ENCODE measurements around the gene LRMDA.
A peak's percentile ranks its signal among the peaks of the same experiment; 100 is the strongest.

The LRMDA gene

GRCh38 chr10:75431180-75432111 lies at the start of gene LRMDA:
LRMDA (plus strand) TSS chr10:75431624.
- no peak for DNase-seq

- no peak for DNase-seq
Measured at GRCh38 chr10:75386128-75386527, 45.3 kb upstream of the LRMDA start.

DNA sequence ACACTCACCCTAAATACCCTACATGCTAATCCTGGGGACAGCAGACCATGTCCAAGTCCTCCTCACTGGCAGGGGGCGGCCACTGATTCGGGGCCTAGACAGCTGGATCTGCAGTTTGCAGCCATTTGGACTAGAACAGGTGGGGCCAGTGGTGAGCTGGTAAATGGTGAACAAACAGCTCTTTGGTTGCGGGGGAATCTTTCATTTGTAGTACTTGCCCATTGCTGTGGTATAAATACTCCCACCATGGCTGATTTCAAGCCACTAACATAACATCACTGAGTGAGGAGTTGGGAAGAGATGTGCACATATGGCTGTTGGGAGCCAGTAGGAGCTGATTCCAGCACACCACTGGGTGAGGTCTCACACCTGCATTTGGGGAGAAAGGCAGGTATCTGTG lies 43.3 kb upstream of the LRMDA start:
- no peak for DNase-seq

- no peak for DNase-seq
Measured at GRCh38 chr10:75390178-75390577, 41.2 kb upstream of the LRMDA start.

GRCh38 chr10:75392271-75392670 lies 39.2 kb upstream of the LRMDA start:
- no peak for DNase-seq

GRCh38 chr10:75392744-75393143 lies 38.7 kb upstream of the LRMDA start:
- no peak for DNase-seq

DNA sequence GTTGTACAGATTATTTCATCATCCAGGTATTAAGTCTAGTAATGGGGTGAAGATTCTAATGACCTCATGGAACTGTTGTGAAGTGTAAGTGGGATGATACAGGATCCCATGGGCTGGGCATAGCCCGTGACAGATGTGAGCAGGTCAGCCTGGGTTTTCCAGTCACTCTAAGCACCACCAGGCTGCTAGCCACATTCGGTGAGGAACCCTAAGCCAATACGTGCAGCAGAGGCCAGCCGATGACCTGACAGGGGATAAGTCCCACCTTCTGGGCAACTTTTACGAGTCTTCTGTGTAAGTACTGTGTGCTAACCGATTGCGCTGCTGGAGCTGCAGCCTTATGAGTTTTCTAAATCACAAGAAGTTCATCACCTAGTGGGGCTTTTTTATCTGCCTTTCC lies 37.2 kb upstream of the LRMDA start:
- no peak for DNase-seq

- DNase-seq: no peak
Measured at GRCh38 chr10:75395066-75395931, 36.1 kb upstream of the LRMDA start.

GRCh38 chr10:75395932-75396630 lies 35.3 kb upstream of the LRMDA start:
- DNase-seq: no peak

DNA sequence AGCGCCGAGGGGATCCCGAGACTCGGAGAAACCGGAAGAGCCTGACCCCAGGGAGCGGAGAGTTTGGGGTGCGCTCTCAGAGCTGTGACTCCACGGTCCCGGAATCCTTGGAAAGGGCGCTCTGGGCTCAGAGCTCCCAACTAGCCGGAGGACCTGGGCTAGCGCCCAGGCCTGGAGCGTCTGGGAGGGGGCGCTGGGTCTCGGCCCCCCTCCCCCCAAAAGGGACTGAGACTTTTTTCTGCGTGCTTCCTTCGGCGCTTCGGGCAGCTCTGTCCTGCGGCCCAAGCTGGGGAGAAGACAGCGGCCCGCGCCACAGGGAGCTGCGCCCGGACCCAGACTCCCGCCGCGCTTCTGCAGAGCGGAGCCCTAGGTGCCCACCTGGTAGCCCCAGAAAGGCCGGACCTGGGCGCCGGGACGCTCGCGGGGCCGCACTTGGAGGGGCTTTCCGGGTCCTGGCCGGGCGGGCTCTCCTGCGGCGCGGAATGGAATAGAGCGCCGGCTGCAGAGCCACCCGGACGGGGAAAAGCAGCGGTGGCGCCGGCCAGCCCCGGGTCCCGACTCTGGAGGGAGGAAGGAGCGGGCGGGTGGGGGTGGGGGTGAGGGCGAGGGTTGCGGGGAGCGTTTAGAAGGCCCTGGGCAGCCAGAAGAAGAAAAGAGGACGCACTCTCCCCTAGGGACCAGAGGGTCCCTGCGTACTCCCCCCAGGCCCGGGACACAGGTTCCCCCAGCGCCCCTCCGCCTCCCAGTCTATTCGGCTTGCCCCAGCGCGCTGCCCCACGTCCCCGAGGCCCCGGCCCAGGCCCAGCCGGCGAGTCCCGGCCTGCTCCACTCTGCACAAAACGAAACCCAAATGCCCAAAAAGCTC lies 34.6 kb upstream of the LRMDA start:
- no peak for DNase-seq

- DNase-seq: no peak
Measured at GRCh38 chr10:75397496-75398199, 33.8 kb upstream of the LRMDA start.

- DNase-seq: no peak
Measured at GRCh38 chr10:75398200-75398691, 33.2 kb upstream of the LRMDA start.

GRCh38 chr10:75398692-75399460 lies 32.5 kb upstream of the LRMDA start:
- no peak for DNase-seq

DNA sequence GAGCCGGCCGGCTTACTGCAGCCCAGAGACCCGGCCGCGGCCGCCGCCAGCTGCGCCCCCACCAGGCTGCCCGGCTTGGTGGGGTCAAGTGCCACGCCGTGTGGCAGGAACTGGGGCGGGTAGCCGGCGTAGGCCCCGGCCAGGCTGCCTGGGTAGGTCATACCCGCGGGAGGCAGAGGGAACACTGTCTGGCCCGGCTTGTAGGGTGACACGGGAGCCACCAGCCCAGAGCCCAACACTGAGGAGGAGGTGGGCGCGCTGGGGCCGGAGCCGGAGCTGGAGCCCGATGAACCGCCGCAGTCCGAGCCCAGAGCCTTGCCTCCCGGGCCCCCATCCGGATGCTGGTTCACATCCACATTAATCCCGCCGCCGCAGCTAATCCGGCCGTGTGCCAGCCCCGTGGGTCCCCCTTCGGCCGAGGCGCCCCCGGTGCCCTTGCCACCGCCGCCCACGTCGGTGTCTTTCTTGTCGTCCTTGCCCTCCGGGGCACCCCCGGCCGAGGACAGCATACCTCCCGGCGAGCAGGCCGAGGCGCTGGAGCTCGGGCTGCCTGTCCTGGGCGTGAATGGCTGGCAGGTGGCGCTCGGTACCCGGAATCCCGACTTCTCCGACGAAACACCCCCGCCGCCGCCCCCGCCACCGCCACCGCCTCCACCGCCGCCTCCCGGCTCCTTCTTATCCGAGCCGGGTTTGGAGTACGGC lies 31.8 kb upstream of the LRMDA start:
- DNase-seq: peak in 1 of 2 experiments; percentile 19

GRCh38 chr10:75400163-75400770 lies 31.2 kb upstream of the LRMDA start:
- DNase-seq: no peak

- DNase-seq: no peak
Measured at GRCh38 chr10:75400771-75401568, 30.5 kb upstream of the LRMDA start.

- peak; percentile 80 to 89 for DNase-seq
Measured at GRCh38 chr10:75401569-75402485, 29.6 kb upstream of the LRMDA start, which contains the start of gene ZNF503. ZNF503 (minus strand) TSS chr10:75401764; CDS start chr10:75401419, 345 bp downstream.
